HepG2 (cell line): ENCODE results near the gene USP43. TPM values are rescaled to one million over a fixed set of nuclear protein-coding genes. Genes with fewer than 3 reads are reported as not detected.

Experiments
- ATF2 ChIP-seq: sonication (generic); formaldehyde crosslinking; IDR thresholded peaks from 2 replicates; pipeline ENCODE4 v1.4.0; 2020; ENCODE audit warnings: missing genetic modification reagents
- CTCF ChIP-seq: sonication (generic); formaldehyde crosslinking; IDR thresholded peaks from 2 replicates; pipeline ENCODE4 v1.5.0; 2020; ENCODE audit warnings: mild to moderate bottlenecking, missing genetic modification reagents, moderate library complexity
- HMGXB3 ChIP-seq: sonication (generic); formaldehyde crosslinking; IDR thresholded peaks from 2 replicates; pipeline ENCODE4 v1.4.0; 2020; ENCODE audit warnings: missing genetic modification reagents, borderline replicate concordance
- MXD3 ChIP-seq: IDR thresholded peaks from 2 replicates; pipeline ENCODE4 v1.6.1; 2016; ENCODE audit warnings: mild to moderate bottlenecking, missing biosample characterization, missing genetic modification reagents
- NKX3-1 ChIP-seq: sonication (generic); formaldehyde crosslinking; IDR thresholded peaks from 2 replicates; pipeline ENCODE4 v1.5.0; 2020; ENCODE audit warnings: missing genetic modification reagents
- PRPF4 ChIP-seq: fragments of 200-400 bp; formaldehyde crosslinking; IDR thresholded peaks from 2 replicates; pipeline ENCODE4 v1.6.1; 2016; ENCODE audit warnings: low read length, low read depth; ENCODE audit not compliant: poor library complexity, severe bottlenecking
- REL ChIP-seq: sonication (generic); formaldehyde crosslinking; conservative IDR thresholded peaks from 2 replicates; pipeline ENCODE4 v1.8.0; 2022; ENCODE audit warnings: mild to moderate bottlenecking, missing genetic modification reagents, moderate library complexity
- RELA ChIP-seq: sonication (generic); formaldehyde crosslinking; IDR thresholded peaks from 2 replicates; pipeline ENCODE4 v1.4.0; 2020; ENCODE audit warnings: missing genetic modification reagents
- RFX1 ChIP-seq: fragments of 450-650 bp; IDR thresholded peaks from 2 replicates; pipeline ENCODE4 v1.6.1; 2017
- SIX1 ChIP-seq: sonication (generic); formaldehyde crosslinking; IDR thresholded peaks from 2 replicates; pipeline ENCODE4 v1.4.0; 2020; ENCODE audit warnings: missing genetic modification reagents, borderline replicate concordance
- TGIF2 ChIP-seq: IDR thresholded peaks from 2 replicates; pipeline ENCODE4 v1.6.1; 2016; ENCODE audit warnings: control low read depth, missing compliant biosample characterization
- TIGD3 ChIP-seq: sonication (generic); formaldehyde crosslinking; IDR thresholded peaks from 2 replicates; pipeline ENCODE4 v1.5.1; 2020; ENCODE audit warnings: mild to moderate bottlenecking, missing genetic modification reagents, borderline replicate concordance
- TOE1 ChIP-seq: sonication (generic); formaldehyde crosslinking; IDR thresholded peaks from 2 replicates; pipeline ENCODE4 v1.4.0; 2020; ENCODE audit warnings: mild to moderate bottlenecking, missing genetic modification reagents
- ZBTB14 ChIP-seq: sonication (generic); formaldehyde crosslinking; IDR thresholded peaks from 2 replicates; pipeline ENCODE4 v1.4.0; 2020; ENCODE audit warnings: missing genetic modification reagents
- ZBTB3 ChIP-seq: sonication (generic); formaldehyde crosslinking; IDR thresholded peaks from 2 replicates; pipeline ENCODE4 v1.4.0; 2020; ENCODE audit warnings: low read depth, mild to moderate bottlenecking, moderate library complexity, missing genetic modification reagents, borderline replicate concordance
- ZKSCAN1 ChIP-seq: fragments of 150-350 bp; IDR thresholded peaks from 2 replicates; pipeline ENCODE4 v1.6.1; 2014; ENCODE audit warnings: low read length
- ZNF138 ChIP-seq: sonication (generic); formaldehyde crosslinking; IDR thresholded peaks from 2 replicates; pipeline ENCODE4 v1.5.0; 2020; ENCODE audit warnings: mild to moderate bottlenecking, low read depth, missing genetic modification reagents
- ZNF234 ChIP-seq: sonication (generic); formaldehyde crosslinking; conservative IDR thresholded peaks from 2 replicates; pipeline ENCODE4 v1.5.1; 2020; ENCODE audit warnings: mild to moderate bottlenecking, missing genetic modification reagents
- ZNF256 ChIP-seq: sonication (generic); formaldehyde crosslinking; conservative IDR thresholded peaks from 2 replicates; pipeline ENCODE4 v1.4.0; 2020; ENCODE audit warnings: missing genetic modification reagents
- polyA plus RNA-seq, 8 experiments: library from polyadenylated mRNA; depleted of rRNA in 3 of 8; stranded (reverse) in 7 of 8; unstranded in 1 of 8; fragments of >200 nt; fragmentation: Illumina TruSeq in 4 of 8; extraction: Trizol in 4 of 8; gene quantifications; 2 replicates each; pipeline versions ENCODE4 v1.2.1 to v1.2.3, GENCODE V29; 2011 to 2016; ENCODE audit warnings: low read depth in 4 of 8, missing spikeins in 1 of 8, mixed read lengths in 1 of 8; ENCODE audit not compliant: insufficient read depth in 1 of 8
- total RNA-seq, 5 experiments: library from RNA; depleted of rRNA; stranded (reverse); fragments of >200 nt; fragmentation: Illumina TruSeq; extraction: Trizol; gene quantifications; 2 replicates each; pipeline ENCODE4 v1.2.3, GENCODE V29; 2016; ENCODE audit warnings: low read depth in 1 of 5

USP43 gene
- total and polyA plus RNA-seq, 2 of the 13 experiments (the other 11 are each of a cell fraction or from before 2014, with no cell fraction given), result 1.6 to 2.2 TPM

- no peak for TF ChIP-seq ZNF138 (CRISPR knock-in tag)
- TF ChIP-seq ATF2 (CRISPR knock-in tag), result no peak
- TF ChIP-seq TOE1, result no peak
- TF ChIP-seq PRPF4, result no peak
- no peak for TF ChIP-seq NKX3-1 (CRISPR knock-in tag)
- no peak for TF ChIP-seq TIGD3
- TF ChIP-seq MXD3 (CRISPR knock-in tag), result no peak; the same call in 1 of the 2 replicates
- TF ChIP-seq RELA (CRISPR knock-in tag), result no peak
- TF ChIP-seq TGIF2, result no peak
- TF ChIP-seq SIX1 (CRISPR knock-in tag), result no peak
- no peak for TF ChIP-seq ZNF256 (CRISPR knock-in tag)
- TF ChIP-seq ZKSCAN1, result no peak
- no peak for TF ChIP-seq RFX1
- TF ChIP-seq HMGXB3 (CRISPR knock-in tag), result no peak
- TF ChIP-seq ZBTB14 (CRISPR knock-in tag), result no peak
- no peak for TF ChIP-seq ZBTB3 (CRISPR knock-in tag)
- no peak for TF ChIP-seq CTCF (CRISPR knock-in tag)
- TF ChIP-seq ZNF234 (CRISPR knock-in tag), result no peak
- no peak for TF ChIP-seq REL (CRISPR knock-in tag)
These were observed at the start of gene USP43 (continued) for GRCh38 chr17:9644910-9645751.
